ENCODE results near the gene HIVEP1. TPM values are rescaled to one million over a fixed set of nuclear protein-coding genes. Genes with fewer than 3 reads are reported as not detected.
"Not testable (repeated sequence)": the region's sequence is repeated elsewhere in the genome, so short reads cannot be mapped to it uniquely, and the experiment has no call there.

The HIVEP1 gene
- total RNA-seq, 8 experiments from 2014 or later = 15.0 to 54.8 (median 16.5) TPM

- Histone ChIP-seq H3K4me1 (replicated peaks in 1 of 2) (peaks cover 0 to 6% of the 10 kb centered on the region in 2 donors), H3K27ac (no peak overlapping the region), H3K4me3 (no peak overlapping the region)
- WGBS, 10 experiments = 80 to 100% (median 98%) methylated on average over 1 to 5 of the region's 5 CpGs
- in situ Hi-C loops (cut with MboI; ENCODE audit: low pct_unique_long_range_greater_than_20kb in 2 of 9, low sequenced_read_pairs in 9 of 9, unreplicated experiment in 9 of 9) = no loop called here
- no peak for ATAC-seq (replicated peaks in 6 of 8)
These were observed 80.7 kb downstream of the HIVEP1 start for GRCh38 chr6:12092762-12093161.

- ATAC-seq (replicated peaks in 6 of 8) = no peak
These were observed 82.6 kb downstream of the HIVEP1 start for GRCh38 chr6:12094689-12095088.

GRCh38 chr6:12096342-12096741 is 84.2 kb downstream of the HIVEP1 start:
- in situ Hi-C loops (cut with MboI; ENCODE audit: low pct_unique_long_range_greater_than_20kb in 2 of 9, low sequenced_read_pairs in 9 of 9, unreplicated experiment in 9 of 9) = no loop called here
- ATAC-seq (replicated peaks in 6 of 8) = no peak
- H3K4me3 ChIP-seq = no peak overlapping the region
- peaks cover 0 to 11% of the 10 kb centered on the region in 2 donors for H3K4me1 ChIP-seq (replicated peaks in 1 of 2)
- H3K27ac ChIP-seq = no peak overlapping the region
- WGBS, 10 experiments = 80 to 100% (median 96%) methylated on average over 3 of the region's 3 CpGs

More at GRCh38 chr6:12094689-12095088, 82.6 kb downstream of the HIVEP1 start:
- Histone ChIP-seq H3K4me3 (no peak overlapping the region), H3K4me1 (replicated peaks in 1 of 2) (peaks cover 0 to 11% of the 10 kb centered on the region in 2 donors), H3K27ac (no peak overlapping the region)
- in situ Hi-C loops (cut with MboI; ENCODE audit: low pct_unique_long_range_greater_than_20kb in 2 of 9, low sequenced_read_pairs in 9 of 9, unreplicated experiment in 9 of 9) = no loop called here
- WGBS, 10 experiments = 0 to 100% (median 83%) methylated on average over 1 of the region's 1 CpG; no CpG with 5 or more reads in 1 of the 10 experiments

- in situ Hi-C loops (cut with MboI; ENCODE audit: low pct_unique_long_range_greater_than_20kb in 2 of 9, low sequenced_read_pairs in 9 of 9, unreplicated experiment in 9 of 9) = no loop called here
- Histone ChIP-seq H3K4me1 (replicated peaks in 1 of 2) (peaks cover 0 to 11% of the 10 kb centered on the region in 2 donors), H3K27ac (no peak overlapping the region), H3K4me3 (no peak overlapping the region)
- no peak for ATAC-seq (replicated peaks in 6 of 8)
These were observed 85.7 kb downstream of the HIVEP1 start for GRCh38 chr6:12097791-12098190.

- in situ Hi-C loops (cut with MboI; ENCODE audit: low pct_unique_long_range_greater_than_20kb in 2 of 9, low sequenced_read_pairs in 9 of 9, unreplicated experiment in 9 of 9) = no loop called here
- Histone ChIP-seq H3K4me1 (replicated peaks in 1 of 2) (peaks cover 0 to 11% of the 10 kb centered on the region in 2 donors), H3K27ac (no peak overlapping the region), H3K4me3 (no peak overlapping the region)
- WGBS, 10 experiments = 59 to 100% (median 77%) methylated on average over 1 to 4 of the region's 4 CpGs
- ATAC-seq (replicated peaks in 6 of 8) = peak in 2 of 8 experiments; percentile 31 to 56
These were observed 87.7 kb downstream of the HIVEP1 start for GRCh38 chr6:12099623-12100338.

- Histone ChIP-seq H3K4me1 (replicated peaks in 1 of 2) (peaks cover 0 to 11% of the 10 kb centered on the region in 2 donors), H3K4me3 (no peak overlapping the region), H3K27ac (no peak overlapping the region)
- in situ Hi-C loops (cut with MboI; ENCODE audit: low pct_unique_long_range_greater_than_20kb in 2 of 9, low sequenced_read_pairs in 9 of 9, unreplicated experiment in 9 of 9) = no loop called here
- ATAC-seq (replicated peaks in 6 of 8) = no peak
These were observed 88.9 kb downstream of the HIVEP1 start for GRCh38 chr6:12101048-12101447.

GRCh38 chr6:12101653-12102312 is 89.7 kb downstream of the HIVEP1 start:
- ATAC-seq (replicated peaks in 6 of 8) = peak in 1 of 8 experiments; percentile 35
- in situ Hi-C loops (cut with MboI; ENCODE audit: low pct_unique_long_range_greater_than_20kb in 2 of 9, low sequenced_read_pairs in 9 of 9, unreplicated experiment in 9 of 9) = no loop called here
- H3K4me1 ChIP-seq (replicated peaks in 1 of 2) = peaks cover 0 to 11% of the 10 kb centered on the region in 2 donors
- H3K4me3 ChIP-seq = no peak overlapping the region
- H3K27ac ChIP-seq = no peak overlapping the region

- Histone ChIP-seq H3K4me1 (replicated peaks in 1 of 2) (peaks cover 0 to 8% of the 10 kb centered on the region in 2 donors), H3K27ac (no peak overlapping the region), H3K4me3 (no peak overlapping the region)
- no peak for ATAC-seq (replicated peaks in 6 of 8)
- in situ Hi-C loops (cut with MboI; ENCODE audit: low pct_unique_long_range_greater_than_20kb in 2 of 9, low sequenced_read_pairs in 9 of 9, unreplicated experiment in 9 of 9) = no loop called here
- 83 to 100% (median 94%) methylated on average over 2 of the region's 2 CpGs; no CpG with 5 or more reads in 2 of the 10 experiments for WGBS, 10 experiments
These were observed 90.2 kb downstream of the HIVEP1 start for GRCh38 chr6:12102350-12102749.

- in situ Hi-C loops (cut with MboI; ENCODE audit: low pct_unique_long_range_greater_than_20kb in 2 of 9, low sequenced_read_pairs in 9 of 9, unreplicated experiment in 9 of 9) = no loop called here
- Histone ChIP-seq H3K27ac (no peak overlapping the region), H3K4me3 (no peak overlapping the region), H3K4me1 (replicated peaks in 1 of 2) (peaks cover 0 to under 1% of the 10 kb centered on the region in 2 donors)
- ATAC-seq (replicated peaks in 6 of 8) = no peak
- WGBS, 10 experiments = 86 to 100% (median 98%) methylated on average over 1 to 3 of the region's 3 CpGs
These were observed 91.0 kb downstream of the HIVEP1 start for GRCh38 chr6:12103158-12103557.

GRCh38 chr6:12105271-12105670 is 93.2 kb downstream of the HIVEP1 start:
- Histone ChIP-seq H3K4me3 (no peak overlapping the region), H3K4me1 (replicated peaks in 1 of 2) (peaks cover 0 to 2% of the 10 kb centered on the region in 2 donors), H3K27ac (no peak overlapping the region)
- no peak for ATAC-seq (replicated peaks in 6 of 8)
- in situ Hi-C loops (cut with MboI; ENCODE audit: low pct_unique_long_range_greater_than_20kb in 2 of 9, low sequenced_read_pairs in 9 of 9, unreplicated experiment in 9 of 9) = no loop called here
- WGBS, 10 experiments = 0 to 100% (median 94%) methylated on average over 1 to 2 of the region's 2 CpGs; no CpG with 5 or more reads in 2 of the 10 experiments

GRCh38 chr6:12108376-12108775 is 96.3 kb downstream of the HIVEP1 start:
- H3K27ac ChIP-seq; H3K4me3 ChIP-seq; in situ Hi-C loops (cut with MboI; ENCODE audit: low pct_unique_long_range_greater_than_20kb in 2 of 9, low sequenced_read_pairs in 9 of 9, unreplicated experiment in 9 of 9); H3K4me1 ChIP-seq (replicated peaks in 1 of 2); ATAC-seq (replicated peaks in 6 of 8): not testable (repeated sequence)
- WGBS, 10 experiments = no CpG with 5 or more reads among the region's 33 CpGs

- 80 to 100% (median 100%) methylated on average over 2 to 5 of the region's 5 CpGs; no CpG with 5 or more reads in 1 of the 10 experiments for WGBS, 10 experiments
These were observed 98.6 kb downstream of the HIVEP1 start for GRCh38 chr6:12110523-12111362.

GRCh38 chr6:12111363-12111670 is 99.2 kb downstream of the HIVEP1 start:
- WGBS, 10 experiments = 60 to 100% (median 87%) methylated on average over 1 to 2 of the region's 2 CpGs; no CpG with 5 or more reads in 4 of the 10 experiments
- ATAC-seq (replicated peaks in 6 of 8) = peak in 1 of 8 experiments; percentile 44
- Histone ChIP-seq H3K4me3 (no peak overlapping the region), H3K4me1 (replicated peaks in 1 of 2) (peaks cover 0 to 6% of the 10 kb centered on the region in 2 donors), H3K27ac (no peak overlapping the region)
- in situ Hi-C loops (cut with MboI; ENCODE audit: low pct_unique_long_range_greater_than_20kb in 2 of 9, low sequenced_read_pairs in 9 of 9, unreplicated experiment in 9 of 9) = no loop called here

More at GRCh38 chr6:12110523-12111362, 98.6 kb downstream of the HIVEP1 start:
- H3K27ac ChIP-seq = no peak overlapping the region
- in situ Hi-C loops (cut with MboI; ENCODE audit: low pct_unique_long_range_greater_than_20kb in 2 of 9, low sequenced_read_pairs in 9 of 9, unreplicated experiment in 9 of 9) = no loop called here
- H3K4me1 ChIP-seq (replicated peaks in 1 of 2) = peaks cover 0 to 6% of the 10 kb centered on the region in 2 donors
- no peak overlapping the region for H3K4me3 ChIP-seq
- no peak for ATAC-seq (replicated peaks in 6 of 8)
